ENCODE data around the gene LGI2. TPM values are rescaled to one million over a fixed set of nuclear protein-coding genes. Genes with fewer than 3 reads are reported as not detected.

Gene LGI2
- total and polyA plus RNA-seq, 2 experiments from 2014 or later = 0.63 to 8.0 TPM

DNA sequence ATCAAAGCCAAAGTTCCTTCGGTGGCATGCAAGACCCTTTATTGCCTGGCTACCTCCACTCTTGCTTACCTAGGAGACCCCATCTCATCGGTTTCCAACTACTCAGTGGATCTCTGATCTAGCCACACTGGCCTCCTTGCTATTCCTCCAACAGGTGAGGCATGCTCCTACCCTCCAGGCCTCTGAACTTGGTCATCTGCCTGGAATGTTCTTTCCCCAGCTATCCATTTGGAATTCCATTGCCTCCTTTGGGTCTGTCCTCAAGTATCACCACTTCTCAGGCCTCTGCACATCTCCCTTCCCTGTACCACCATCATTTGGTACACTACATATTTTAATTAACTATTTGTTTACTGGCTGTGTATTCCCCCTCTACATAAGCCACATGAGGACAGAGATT, 11.2 kb downstream of the LGI2 start (continued):
- TF ChIP-seq, protein P1, sequence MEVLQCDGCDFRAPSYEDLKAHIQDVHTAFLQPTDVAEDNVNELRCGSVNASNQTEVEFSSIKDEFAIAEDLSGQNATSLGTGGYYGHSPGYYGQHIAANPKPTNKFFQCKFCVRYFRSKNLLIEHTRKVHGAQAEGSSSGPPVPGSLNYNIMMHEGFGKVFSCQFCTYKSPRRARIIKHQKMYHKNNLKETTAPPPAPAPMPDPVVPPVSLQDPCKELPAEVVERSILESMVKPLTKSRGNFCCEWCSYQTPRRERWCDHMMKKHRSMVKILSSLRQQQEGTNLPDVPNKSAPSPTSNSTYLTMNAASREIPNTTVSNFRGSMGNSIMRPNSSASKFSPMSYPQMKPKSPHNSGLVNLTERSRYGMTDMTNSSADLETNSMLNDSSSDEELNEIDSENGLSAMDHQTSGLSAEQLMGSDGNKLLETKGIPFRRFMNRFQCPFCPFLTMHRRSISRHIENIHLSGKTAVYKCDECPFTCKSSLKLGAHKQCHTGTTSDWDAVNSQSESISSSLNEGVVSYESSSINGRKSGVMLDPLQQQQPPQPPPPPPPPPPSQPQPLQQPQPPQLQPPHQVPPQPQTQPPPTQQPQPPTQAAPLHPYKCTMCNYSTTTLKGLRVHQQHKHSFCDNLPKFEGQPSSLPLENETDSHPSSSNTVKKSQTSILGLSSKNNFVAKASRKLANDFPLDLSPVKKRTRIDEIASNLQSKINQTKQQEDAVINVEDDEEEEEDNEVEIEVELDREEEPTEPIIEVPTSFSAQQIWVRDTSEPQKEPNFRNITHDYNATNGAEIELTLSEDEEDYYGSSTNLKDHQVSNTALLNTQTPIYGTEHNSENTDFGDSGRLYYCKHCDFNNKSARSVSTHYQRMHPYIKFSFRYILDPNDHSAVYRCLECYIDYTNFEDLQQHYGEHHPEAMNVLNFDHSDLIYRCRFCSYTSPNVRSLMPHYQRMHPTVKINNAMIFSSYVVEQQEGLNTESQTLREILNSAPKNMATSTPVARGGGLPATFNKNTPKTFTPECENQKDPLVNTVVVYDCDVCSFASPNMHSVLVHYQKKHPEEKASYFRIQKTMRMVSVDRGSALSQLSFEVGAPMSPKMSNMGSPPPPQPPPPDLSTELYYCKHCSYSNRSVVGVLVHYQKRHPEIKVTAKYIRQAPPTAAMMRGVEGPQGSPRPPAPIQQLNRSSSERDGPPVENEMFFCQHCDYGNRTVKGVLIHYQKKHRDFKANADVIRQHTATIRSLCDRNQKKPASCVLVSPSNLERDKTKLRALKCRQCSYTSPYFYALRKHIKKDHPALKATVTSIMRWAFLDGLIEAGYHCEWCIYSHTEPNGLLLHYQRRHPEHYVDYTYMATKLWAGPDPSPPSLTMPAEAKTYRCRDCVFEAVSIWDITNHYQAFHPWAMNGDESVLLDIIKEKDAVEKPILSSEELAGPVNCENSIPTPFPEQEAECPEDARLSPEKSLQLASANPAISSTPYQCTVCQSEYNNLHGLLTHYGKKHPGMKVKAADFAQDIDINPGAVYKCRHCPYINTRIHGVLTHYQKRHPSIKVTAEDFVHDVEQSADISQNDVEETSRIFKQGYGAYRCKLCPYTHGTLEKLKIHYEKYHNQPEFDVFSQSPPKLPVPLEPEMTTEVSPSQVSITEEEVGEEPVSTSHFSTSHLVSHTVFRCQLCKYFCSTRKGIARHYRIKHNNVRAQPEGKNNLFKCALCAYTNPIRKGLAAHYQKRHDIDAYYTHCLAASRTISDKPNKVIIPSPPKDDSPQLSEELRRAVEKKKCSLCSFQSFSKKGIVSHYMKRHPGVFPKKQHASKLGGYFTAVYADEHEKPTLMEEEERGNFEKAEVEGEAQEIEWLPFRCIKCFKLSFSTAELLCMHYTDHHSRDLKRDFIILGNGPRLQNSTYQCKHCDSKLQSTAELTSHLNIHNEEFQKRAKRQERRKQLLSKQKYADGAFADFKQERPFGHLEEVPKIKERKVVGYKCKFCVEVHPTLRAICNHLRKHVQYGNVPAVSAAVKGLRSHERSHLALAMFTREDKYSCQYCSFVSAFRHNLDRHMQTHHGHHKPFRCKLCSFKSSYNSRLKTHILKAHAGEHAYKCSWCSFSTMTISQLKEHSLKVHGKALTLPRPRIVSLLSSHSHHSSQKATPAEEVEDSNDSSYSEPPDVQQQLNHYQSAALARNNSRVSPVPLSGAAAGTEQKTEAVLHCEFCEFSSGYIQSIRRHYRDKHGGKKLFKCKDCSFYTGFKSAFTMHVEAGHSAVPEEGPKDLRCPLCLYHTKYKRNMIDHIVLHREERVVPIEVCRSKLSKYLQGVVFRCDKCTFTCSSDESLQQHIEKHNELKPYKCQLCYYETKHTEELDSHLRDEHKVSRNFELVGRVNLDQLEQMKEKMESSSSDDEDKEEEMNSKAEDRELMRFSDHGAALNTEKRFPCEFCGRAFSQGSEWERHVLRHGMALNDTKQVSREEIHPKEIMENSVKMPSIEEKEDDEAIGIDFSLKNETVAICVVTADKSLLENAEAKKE (CRISPR knock-in tag; IDR thresholded peaks at IDR 0.05) = no peak
- TF ChIP-seq, protein P2, sequence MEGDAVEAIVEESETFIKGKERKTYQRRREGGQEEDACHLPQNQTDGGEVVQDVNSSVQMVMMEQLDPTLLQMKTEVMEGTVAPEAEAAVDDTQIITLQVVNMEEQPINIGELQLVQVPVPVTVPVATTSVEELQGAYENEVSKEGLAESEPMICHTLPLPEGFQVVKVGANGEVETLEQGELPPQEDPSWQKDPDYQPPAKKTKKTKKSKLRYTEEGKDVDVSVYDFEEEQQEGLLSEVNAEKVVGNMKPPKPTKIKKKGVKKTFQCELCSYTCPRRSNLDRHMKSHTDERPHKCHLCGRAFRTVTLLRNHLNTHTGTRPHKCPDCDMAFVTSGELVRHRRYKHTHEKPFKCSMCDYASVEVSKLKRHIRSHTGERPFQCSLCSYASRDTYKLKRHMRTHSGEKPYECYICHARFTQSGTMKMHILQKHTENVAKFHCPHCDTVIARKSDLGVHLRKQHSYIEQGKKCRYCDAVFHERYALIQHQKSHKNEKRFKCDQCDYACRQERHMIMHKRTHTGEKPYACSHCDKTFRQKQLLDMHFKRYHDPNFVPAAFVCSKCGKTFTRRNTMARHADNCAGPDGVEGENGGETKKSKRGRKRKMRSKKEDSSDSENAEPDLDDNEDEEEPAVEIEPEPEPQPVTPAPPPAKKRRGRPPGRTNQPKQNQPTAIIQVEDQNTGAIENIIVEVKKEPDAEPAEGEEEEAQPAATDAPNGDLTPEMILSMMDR (conservative IDR thresholded peaks at IDR 0.05; ENCODE audit: low read depth in 2 of 2) = no peak
- TF ChIP-seq, protein P3, sequence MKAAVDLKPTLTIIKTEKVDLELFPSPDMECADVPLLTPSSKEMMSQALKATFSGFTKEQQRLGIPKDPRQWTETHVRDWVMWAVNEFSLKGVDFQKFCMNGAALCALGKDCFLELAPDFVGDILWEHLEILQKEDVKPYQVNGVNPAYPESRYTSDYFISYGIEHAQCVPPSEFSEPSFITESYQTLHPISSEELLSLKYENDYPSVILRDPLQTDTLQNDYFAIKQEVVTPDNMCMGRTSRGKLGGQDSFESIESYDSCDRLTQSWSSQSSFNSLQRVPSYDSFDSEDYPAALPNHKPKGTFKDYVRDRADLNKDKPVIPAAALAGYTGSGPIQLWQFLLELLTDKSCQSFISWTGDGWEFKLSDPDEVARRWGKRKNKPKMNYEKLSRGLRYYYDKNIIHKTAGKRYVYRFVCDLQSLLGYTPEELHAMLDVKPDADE (IDR thresholded peaks at IDR 0.05) = no peak
- TF ChIP-seq STAT1 (IDR thresholded peaks at IDR 0.05; ENCODE audit: unreplicated experiment) (no peak), EZH2 (IDR thresholded peaks at IDR 0.05; ENCODE audit: low read depth, unreplicated experiment) (no peak), ZNF331 (CRISPR knock-in tag; IDR thresholded peaks at IDR 0.05; ENCODE audit: low read depth) (no peak)

DNA sequence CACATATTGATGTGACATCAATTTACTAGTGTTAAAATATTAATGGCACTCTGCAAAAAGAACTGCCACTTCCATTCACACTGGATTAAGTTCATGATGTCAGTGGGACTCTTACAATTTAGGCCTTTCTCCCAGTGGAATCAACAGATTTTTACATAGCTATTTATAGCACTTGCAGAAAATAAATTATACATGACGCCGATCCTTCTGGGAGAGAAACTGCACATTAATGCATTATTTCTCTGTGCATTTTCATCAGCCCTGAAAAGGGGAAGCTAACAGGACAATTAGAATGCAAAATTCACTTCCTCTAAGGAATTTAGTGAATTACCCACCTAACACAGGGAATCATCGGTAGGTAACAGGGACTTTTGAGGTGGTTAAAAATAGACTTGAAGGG, 15.7 kb downstream of the LGI2 start:
- Histone ChIP-seq H3F3A (replicated peaks; ENCODE audit: low read depth) (no peaks in the 10 kb centered on the region), H3K4me2 (no peak overlapping the region), H3K27ac (ENCODE audit: low read depth) (no peak overlapping the region), H3K27me3 (ENCODE audit: insufficient read depth) (no peaks in the 10 kb centered on the region), H4K20me1 (replicated peaks; ENCODE audit: insufficient read depth) (no peaks in the 10 kb centered on the region), H3K4me1 (ENCODE audit: insufficient read depth) (peaks cover 7% of the 10 kb centered on the region; the same call in 1 of the 2 replicates), H3K79me2 (replicated peaks; ENCODE audit: insufficient read depth) (no peaks in the 10 kb centered on the region), H3K4me3 (no peak overlapping the region), H3K36me3 (ENCODE audit: insufficient read depth) (no peaks in the 10 kb centered on the region), H2AFZ (no peak overlapping the region), H3K9me2 (ENCODE audit: insufficient read depth) (peaks cover 3% of the 10 kb centered on the region; the same call in 1 of the 2 replicates)
- H3K27me3 Mint-ChIP-seq (ENCODE audit: insufficient read depth, low read depth, poor library complexity) = peaks cover under 1% of the 10 kb centered on the region
- H3K4me1 Mint-ChIP-seq = peaks cover 13% of the 10 kb centered on the region
- H3K9me3 Mint-ChIP-seq = no peaks in the 10 kb centered on the region
- H3K36me3 Mint-ChIP-seq (ENCODE audit: low read depth) = no peaks in the 10 kb centered on the region; the same call in none of the 3 replicates
- ATAC-seq (no peak), DNase-seq (ENCODE audit: low spot score) (no peak)
- no peak overlapping the region for H3K27ac Mint-ChIP-seq
- H3K4me3 Mint-ChIP-seq = no peak overlapping the region
- TF ChIP-seq STAT1 (IDR thresholded peaks at IDR 0.05; ENCODE audit: unreplicated experiment) (no peak), ZNF331 (CRISPR knock-in tag; IDR thresholded peaks at IDR 0.05; ENCODE audit: low read depth) (no peak), JUNB (IDR thresholded peaks at IDR 0.05; ENCODE audit: unreplicated experiment) (no peak)
